ENCODE data around the gene CFAP68. TPM values are rescaled to one million over a fixed set of nuclear protein-coding genes. Genes with fewer than 3 reads are reported as not detected.

Gene CFAP68
- total and polyA plus RNA-seq, 12 donors = 26.6 to 80.4 (median 43.3) TPM

DNA sequence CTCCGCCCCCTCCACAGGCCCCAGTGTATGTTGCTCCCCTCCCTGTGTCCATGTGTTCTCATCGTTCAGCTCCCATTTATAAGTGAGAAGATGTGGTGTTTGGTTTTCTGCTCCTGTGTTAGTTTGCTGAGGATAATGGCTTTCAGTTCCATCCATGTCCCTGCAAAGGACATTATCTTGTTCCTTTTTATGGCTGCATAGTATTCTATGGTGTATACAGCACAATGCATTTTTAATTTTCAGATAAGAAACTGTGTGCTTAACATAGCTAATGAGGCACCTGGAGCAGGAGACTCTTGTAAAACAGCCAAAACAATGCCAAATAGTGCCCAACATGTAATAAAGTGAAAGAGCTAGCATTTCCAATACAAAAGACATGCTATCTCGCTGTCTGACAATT, 29.7 kb upstream of the CFAP68 start:
- Histone ChIP-seq H3K27ac (no peak overlapping the region), H3K36me3 (replicated peaks in 1 of 2) (peaks cover 0 to 13% of the 10 kb centered on the region in 2 donors), H3K27me3 (no peaks in the 10 kb centered on the region), H3K9me3 (replicated peaks in 1 of 3) (no peaks in the 10 kb centered on the region), H3K4me3 (no peak overlapping the region), H3K4me1 (replicated peaks in 1 of 2) (peaks cover 0 to 8% of the 10 kb centered on the region in 2 donors)
- WGBS, 4 donors = 94 to 100% (median 99%) methylated on average over 3 of the region's 3 CpGs
- intact Hi-C loops (cut with DNase I) = loop anchor here in 1 of 2 donors (10.0 kb wide), 2 partner anchors 255 to 285 kb away; no protein-coding TSS in a partner anchor
- no peak for DNase-seq
- TF ChIP-seq, protein P1, sequence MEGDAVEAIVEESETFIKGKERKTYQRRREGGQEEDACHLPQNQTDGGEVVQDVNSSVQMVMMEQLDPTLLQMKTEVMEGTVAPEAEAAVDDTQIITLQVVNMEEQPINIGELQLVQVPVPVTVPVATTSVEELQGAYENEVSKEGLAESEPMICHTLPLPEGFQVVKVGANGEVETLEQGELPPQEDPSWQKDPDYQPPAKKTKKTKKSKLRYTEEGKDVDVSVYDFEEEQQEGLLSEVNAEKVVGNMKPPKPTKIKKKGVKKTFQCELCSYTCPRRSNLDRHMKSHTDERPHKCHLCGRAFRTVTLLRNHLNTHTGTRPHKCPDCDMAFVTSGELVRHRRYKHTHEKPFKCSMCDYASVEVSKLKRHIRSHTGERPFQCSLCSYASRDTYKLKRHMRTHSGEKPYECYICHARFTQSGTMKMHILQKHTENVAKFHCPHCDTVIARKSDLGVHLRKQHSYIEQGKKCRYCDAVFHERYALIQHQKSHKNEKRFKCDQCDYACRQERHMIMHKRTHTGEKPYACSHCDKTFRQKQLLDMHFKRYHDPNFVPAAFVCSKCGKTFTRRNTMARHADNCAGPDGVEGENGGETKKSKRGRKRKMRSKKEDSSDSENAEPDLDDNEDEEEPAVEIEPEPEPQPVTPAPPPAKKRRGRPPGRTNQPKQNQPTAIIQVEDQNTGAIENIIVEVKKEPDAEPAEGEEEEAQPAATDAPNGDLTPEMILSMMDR (IDR thresholded peaks at IDR 0.05) = no peak
- TF ChIP-seq POLR2A (IDR thresholded peaks at IDR 0.05) = no peak

DNA sequence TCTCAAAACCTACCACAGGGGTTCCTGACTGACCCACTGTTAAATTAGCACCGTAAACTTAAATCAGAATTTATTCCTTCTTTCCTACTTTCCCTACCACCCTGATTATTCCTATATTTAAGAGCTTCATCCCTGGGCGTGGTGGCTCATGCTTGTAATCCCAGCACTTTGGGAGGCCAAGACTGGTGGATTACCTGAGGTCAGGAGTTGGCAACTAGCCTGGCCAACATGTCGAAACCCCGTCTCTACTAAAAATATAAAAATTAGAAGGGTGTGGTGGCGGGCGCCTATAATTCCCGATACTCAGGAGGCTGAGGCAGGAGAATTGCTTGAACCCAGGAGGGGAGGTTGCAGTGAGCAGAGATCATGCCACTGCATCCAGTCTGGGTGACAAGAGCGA, 28.3 kb upstream of the CFAP68 start:
- TF ChIP-seq POLR2A (IDR thresholded peaks at IDR 0.05) = no peak
- TF ChIP-seq, protein P1 (IDR thresholded peaks at IDR 0.05) = no peak
- Histone ChIP-seq H3K4me3 (no peak overlapping the region), H3K9me3 (replicated peaks in 1 of 3) (no peaks in the 10 kb centered on the region), H3K36me3 (replicated peaks in 1 of 2) (peaks cover 0 to 11% of the 10 kb centered on the region in 2 donors), H3K27me3 (no peaks in the 10 kb centered on the region), H3K27ac (no peak overlapping the region), H3K4me1 (replicated peaks in 1 of 2) (peaks cover 0 to 8% of the 10 kb centered on the region in 2 donors)
- DNase-seq = no peak
- 92 to 96% (median 94%) methylated on average over 8 of the region's 8 CpGs for WGBS, 4 donors
- intact Hi-C loops (cut with DNase I) = no loop called here

DNA sequence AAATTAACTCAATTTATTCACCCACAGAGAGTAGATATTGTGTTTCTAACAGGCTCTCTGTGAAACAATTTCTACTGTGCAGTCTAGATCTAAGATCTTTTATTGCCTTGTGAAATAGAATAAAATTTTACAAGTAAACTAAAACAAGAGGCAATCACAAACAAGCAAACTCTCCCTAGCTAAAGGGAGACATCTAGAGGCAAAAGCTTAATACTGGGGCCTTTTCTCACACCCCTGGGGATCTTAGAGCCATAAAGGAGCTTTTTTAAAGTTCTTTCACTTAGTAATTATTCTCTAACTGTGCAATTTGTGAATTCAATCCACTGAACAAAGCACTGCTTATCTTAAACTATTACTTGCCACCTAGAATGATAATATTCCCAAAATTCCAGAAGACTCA, 27.7 kb upstream of the CFAP68 start:
- TF ChIP-seq POLR2A (IDR thresholded peaks at IDR 0.05) = no peak
- TF ChIP-seq, protein P1 (IDR thresholded peaks at IDR 0.05) = peak in 2 of 6 experiments; percentile 14 to 21
- DNase-seq = no peak
- peaks cover 0 to 5% of the 10 kb centered on the region in 2 donors for H3K4me1 ChIP-seq (replicated peaks in 1 of 2)
- intact Hi-C loops (cut with DNase I) = no loop called here
- H3K27ac ChIP-seq = no peak overlapping the region
- no peaks in the 10 kb centered on the region for H3K27me3 ChIP-seq
- no peaks in the 10 kb centered on the region for H3K9me3 ChIP-seq (replicated peaks in 1 of 3)
- H3K4me3 ChIP-seq = no peak overlapping the region
- peaks cover 0 to 14% of the 10 kb centered on the region in 2 donors for H3K36me3 ChIP-seq (replicated peaks in 1 of 2)

DNA sequence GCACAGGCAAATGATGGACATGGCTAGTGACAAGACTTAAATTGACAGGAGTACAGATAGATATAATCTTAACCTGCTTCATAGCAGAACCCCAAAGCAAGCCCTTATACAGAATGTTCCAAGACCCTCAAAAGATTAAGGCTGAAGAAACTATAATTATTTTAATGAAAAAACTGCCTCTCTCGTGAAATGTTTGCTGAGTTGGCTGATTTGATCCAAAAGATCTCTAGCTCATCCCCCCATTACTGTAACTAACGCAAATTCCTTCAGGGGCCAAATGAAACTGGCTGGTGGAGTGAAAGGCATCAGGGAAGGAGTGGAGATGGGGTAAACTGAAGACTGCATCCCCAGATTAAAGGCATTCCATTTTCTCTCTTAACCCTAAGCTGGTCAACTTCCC, 27.2 kb upstream of the CFAP68 start:
- H3K4me3 ChIP-seq = no peak overlapping the region
- DNase-seq = no peak
- intact Hi-C loops (cut with DNase I) = no loop called here
- no peaks in the 10 kb centered on the region for H3K4me1 ChIP-seq (replicated peaks in 1 of 2)
- H3K27ac ChIP-seq = no peak overlapping the region
- no peaks in the 10 kb centered on the region for H3K27me3 ChIP-seq
- peaks cover 0 to 19% of the 10 kb centered on the region in 2 donors for H3K36me3 ChIP-seq (replicated peaks in 1 of 2)
- WGBS, 4 donors = 70 to 87% (median 79%) methylated on average over 2 of the region's 2 CpGs
- TF ChIP-seq, protein P1 (IDR thresholded peaks at IDR 0.05) = no peak
- no peaks in the 10 kb centered on the region for H3K9me3 ChIP-seq (replicated peaks in 1 of 3)
